ENCODE results near the gene STX11. TPM values are rescaled to one million over a fixed set of nuclear protein-coding genes. Genes with fewer than 3 reads are reported as not detected.

The STX11 gene
- total RNA-seq, 1 donor from 2014 or later: 16.7 TPM

DNA sequence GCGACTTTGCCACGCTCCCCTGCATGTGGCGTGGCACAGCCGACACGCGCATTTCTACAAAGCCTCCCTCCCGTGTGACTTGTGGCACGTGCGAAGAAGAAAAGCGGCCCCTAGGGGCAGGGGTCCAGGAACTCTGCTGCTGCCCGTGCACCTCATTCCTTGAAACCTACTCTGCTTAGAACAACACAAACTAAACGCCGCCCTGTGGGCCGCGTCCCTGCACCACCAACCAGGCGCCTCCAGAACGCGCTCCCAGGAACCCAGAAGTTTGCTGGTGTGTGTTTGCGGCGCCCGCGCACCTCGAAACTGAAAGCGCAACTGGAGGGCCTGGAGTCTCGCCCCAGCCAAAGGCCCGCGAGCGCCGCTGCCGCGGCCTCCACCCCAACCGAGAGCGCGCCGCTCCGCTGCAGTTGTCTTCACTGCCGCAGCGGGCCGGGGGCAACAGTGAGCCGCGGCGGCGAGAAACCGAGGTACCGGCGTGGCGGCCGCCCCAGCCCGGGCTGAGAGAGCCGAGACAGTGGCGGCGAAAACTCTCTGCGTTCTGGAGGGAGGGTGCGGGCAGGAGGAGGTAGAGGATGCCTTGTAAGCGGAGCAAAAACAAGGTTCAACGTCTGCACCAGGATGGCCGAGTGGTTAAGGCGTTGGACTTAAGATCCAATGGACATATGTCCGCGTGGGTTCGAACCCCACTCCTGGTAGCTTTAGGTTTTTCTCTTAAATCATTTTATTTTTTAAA lies 65.8 kb downstream of the STX11 start:
- DNase-seq: peak; percentile 99

- no peak for DNase-seq
Observed at GRCh38 chr6:144216668-144217218, 66.4 kb downstream of the STX11 start.

GRCh38 chr6:144217264-144217663 lies 66.9 kb downstream of the STX11 start:
- peak; percentile 14 for DNase-seq

- DNase-seq: no peak
Observed at GRCh38 chr6:144217797-144218196, 67.5 kb downstream of the STX11 start.

- peak; percentile 72 for DNase-seq
Observed at GRCh38 chr6:144219056-144219685, 68.9 kb downstream of the STX11 start.

GRCh38 chr6:144220031-144220790 lies 69.9 kb downstream of the STX11 start:
- DNase-seq: no peak

DNA sequence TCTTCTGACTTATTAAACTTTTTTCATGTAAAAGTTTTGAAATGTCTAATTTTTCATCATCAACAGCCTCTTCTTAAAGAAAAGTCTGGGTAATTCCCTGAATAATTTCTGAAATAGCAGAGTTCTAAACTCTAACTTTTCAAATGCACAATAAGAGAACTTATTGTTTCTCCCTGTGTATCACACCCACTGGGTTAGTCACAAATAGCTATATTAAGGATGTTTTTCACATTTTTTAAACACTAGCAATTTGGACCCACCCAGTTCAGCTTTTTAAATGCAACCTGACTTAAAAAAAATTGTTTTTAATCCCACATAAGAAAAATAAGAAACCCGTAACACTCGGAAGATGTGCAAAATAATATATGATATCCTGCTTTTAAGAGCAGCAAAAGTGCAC lies 73.4 kb downstream of the STX11 start:
- DNase-seq: no peak

- no peak for DNase-seq
Observed at GRCh38 chr6:144231721-144232120, 81.4 kb downstream of the STX11 start.

DNA sequence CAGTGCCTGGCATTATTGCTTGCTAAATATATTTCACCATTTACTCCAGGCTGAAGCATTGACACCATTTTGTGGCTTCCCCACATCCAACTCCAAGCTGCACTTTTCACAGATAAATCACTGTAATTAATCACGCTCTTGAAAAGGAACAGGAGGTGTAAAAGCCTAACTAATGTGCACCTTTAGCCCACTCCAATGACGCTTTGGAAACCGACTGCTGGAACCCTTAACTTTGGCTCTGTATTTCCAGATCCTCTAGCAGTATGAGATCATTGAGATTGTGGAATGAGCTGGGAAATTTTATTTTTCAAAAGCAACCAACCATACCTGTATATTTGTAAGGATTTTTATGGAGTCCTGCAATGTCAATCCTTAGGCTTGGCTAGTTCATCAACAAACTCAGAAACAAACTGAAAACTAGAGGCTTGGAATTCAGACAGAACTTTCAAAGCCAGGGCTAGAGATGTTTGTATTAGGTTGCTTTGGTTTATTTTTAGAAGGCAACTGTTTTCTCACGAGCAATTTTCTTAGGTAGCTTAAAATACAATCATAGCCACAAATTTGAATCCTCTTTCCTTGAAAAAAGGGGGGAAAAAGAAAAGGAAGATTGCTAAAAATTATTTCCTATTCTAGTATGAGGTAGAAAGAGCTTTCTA lies 82.0 kb downstream of the STX11 start:
- no peak for DNase-seq

GRCh38 chr6:144232832-144233230 lies 82.5 kb downstream of the STX11 start:
- DNase-seq: no peak

DNA sequence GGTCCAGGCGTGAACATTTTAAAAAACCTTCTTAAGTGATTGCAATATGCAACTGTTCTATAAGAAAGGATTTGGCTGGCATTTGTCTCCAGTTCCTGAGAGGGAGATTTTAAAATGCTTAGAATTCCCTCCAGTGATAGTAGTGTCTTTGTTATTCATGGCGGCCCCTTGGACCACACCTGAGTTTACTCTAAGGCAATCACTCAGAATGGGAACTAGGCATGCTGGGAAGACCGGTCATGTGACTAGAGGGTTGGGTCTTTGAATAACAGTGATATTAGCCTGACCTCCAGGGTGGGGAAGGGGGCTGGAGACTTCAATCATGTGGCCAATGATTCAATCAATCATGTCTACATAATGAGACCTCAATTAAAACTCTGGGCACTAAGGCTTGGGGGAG lies 84.1 kb downstream of the STX11 start:
- DNase-seq: no peak

- DNase-seq: no peak
Observed at GRCh38 chr6:144234935-144235334, 84.6 kb downstream of the STX11 start.

Other genes starting within 250 kb of the STX11 start
- gene PLAGL1, start 142.3 kb upstream of the STX11 start, total RNA-seq: 6.5 and 14.2 TPM in 2 replicates
- gene SF3B5, start 54.9 kb upstream of the STX11 start, total RNA-seq: 69.7 and 124 TPM in 2 replicates
- 719 and 803 TPM in 2 replicates for gene UTRN, start 134.8 kb downstream of the STX11 start, total RNA-seq

All from dermis blood vessel endothelial cell (primary cell).